HepG2 (cell line): Measurements from ENCODE around the gene LRRC42.

Experiments used
- ETV5 ChIP-seq: IDR thresholded peaks from 2 replicates; pipeline ENCODE4 v1.6.1; 2018; ENCODE audit warnings: missing biosample characterization, missing genetic modification reagents, inconsistent platforms, borderline replicate concordance
- NKX3-1 ChIP-seq: sonication (generic); formaldehyde crosslinking; IDR thresholded peaks from 2 replicates; pipeline ENCODE4 v1.5.0; 2020; ENCODE audit warnings: missing genetic modification reagents
- NR1H2 ChIP-seq: sonication (generic); formaldehyde crosslinking; IDR thresholded peaks from 2 replicates; pipeline ENCODE4 v1.8.1; 2022; ENCODE audit warnings: low read depth, missing genetic modification reagents, borderline replicate concordance
- STAT5B ChIP-seq: sonication (generic); formaldehyde crosslinking; IDR thresholded peaks from 2 replicates; pipeline ENCODE4 v1.4.0; 2020; ENCODE audit warnings: missing genetic modification reagents
- TGIF2 ChIP-seq: IDR thresholded peaks from 2 replicates; pipeline ENCODE4 v1.6.1; 2016; ENCODE audit warnings: control low read depth, missing compliant biosample characterization
- ZKSCAN1 ChIP-seq: fragments of 150-350 bp; IDR thresholded peaks from 2 replicates; pipeline ENCODE4 v1.6.1; 2014; ENCODE audit warnings: low read length
- ZNF292 ChIP-seq: sonication (generic); formaldehyde crosslinking; IDR thresholded peaks from 2 replicates; pipeline ENCODE4 v1.8.1; 2022; ENCODE audit warnings: mild to moderate bottlenecking, low read depth, missing genetic modification reagents, borderline replicate concordance
- ZNF788 ChIP-seq: sonication (generic); formaldehyde crosslinking; IDR thresholded peaks from 2 replicates; pipeline ENCODE4 v1.5.0; 2020; ENCODE audit warnings: mild to moderate bottlenecking, missing genetic modification reagents, borderline replicate concordance
- TF ChIP-seq, protein P1 (sequence below): sonication (generic); formaldehyde crosslinking; IDR thresholded peaks from 2 replicates; pipeline ENCODE4 v1.5.0; 2020; ENCODE audit warnings: mild to moderate bottlenecking, missing genetic modification reagents, moderate library complexity
- TF ChIP-seq, protein P2 (sequence below): sonication (generic); formaldehyde crosslinking; IDR thresholded peaks from 2 replicates; pipeline ENCODE4 v1.4.0; 2020; ENCODE audit warnings: missing genetic modification reagents, borderline replicate concordance

DNA sequence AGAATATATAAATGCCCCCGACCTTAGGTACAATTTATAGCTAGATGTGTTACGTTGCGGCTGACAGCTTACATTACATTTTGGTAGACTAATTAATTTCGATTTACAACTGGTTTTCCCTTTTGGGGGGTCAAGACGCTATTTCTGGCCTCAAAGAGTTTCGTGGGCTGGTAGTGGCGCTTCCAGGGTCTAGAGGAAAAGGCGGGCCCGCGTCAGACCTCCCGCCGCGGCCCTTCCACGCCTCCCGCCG, 1.0 kb upstream of the LRRC42 start:
- no peak for TF ChIP-seq NR1H2 (CRISPR knock-in tag)
- TF ChIP-seq ZKSCAN1 = no peak
- TF ChIP-seq NKX3-1 (CRISPR knock-in tag) = no peak
- TF ChIP-seq ZNF292 (CRISPR knock-in tag) = no peak
- TF ChIP-seq ETV5 (CRISPR knock-in tag) = no peak
- TF ChIP-seq, protein P1, sequence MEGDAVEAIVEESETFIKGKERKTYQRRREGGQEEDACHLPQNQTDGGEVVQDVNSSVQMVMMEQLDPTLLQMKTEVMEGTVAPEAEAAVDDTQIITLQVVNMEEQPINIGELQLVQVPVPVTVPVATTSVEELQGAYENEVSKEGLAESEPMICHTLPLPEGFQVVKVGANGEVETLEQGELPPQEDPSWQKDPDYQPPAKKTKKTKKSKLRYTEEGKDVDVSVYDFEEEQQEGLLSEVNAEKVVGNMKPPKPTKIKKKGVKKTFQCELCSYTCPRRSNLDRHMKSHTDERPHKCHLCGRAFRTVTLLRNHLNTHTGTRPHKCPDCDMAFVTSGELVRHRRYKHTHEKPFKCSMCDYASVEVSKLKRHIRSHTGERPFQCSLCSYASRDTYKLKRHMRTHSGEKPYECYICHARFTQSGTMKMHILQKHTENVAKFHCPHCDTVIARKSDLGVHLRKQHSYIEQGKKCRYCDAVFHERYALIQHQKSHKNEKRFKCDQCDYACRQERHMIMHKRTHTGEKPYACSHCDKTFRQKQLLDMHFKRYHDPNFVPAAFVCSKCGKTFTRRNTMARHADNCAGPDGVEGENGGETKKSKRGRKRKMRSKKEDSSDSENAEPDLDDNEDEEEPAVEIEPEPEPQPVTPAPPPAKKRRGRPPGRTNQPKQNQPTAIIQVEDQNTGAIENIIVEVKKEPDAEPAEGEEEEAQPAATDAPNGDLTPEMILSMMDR = no peak
- TF ChIP-seq, protein P2, sequence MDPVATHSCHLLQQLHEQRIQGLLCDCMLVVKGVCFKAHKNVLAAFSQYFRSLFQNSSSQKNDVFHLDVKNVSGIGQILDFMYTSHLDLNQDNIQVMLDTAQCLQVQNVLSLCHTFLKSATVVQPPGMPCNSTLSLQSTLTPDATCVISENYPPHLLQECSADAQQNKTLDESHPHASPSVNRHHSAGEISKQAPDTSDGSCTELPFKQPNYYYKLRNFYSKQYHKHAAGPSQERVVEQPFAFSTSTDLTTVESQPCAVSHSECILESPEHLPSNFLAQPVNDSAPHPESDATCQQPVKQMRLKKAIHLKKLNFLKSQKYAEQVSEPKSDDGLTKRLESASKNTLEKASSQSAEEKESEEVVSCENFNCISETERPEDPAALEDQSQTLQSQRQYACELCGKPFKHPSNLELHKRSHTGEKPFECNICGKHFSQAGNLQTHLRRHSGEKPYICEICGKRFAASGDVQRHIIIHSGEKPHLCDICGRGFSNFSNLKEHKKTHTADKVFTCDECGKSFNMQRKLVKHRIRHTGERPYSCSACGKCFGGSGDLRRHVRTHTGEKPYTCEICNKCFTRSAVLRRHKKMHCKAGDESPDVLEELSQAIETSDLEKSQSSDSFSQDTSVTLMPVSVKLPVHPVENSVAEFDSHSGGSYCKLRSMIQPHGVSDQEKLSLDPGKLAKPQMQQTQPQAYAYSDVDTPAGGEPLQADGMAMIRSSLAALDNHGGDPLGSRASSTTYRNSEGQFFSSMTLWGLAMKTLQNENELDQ = no peak
- TF ChIP-seq ZNF788 (CRISPR knock-in tag) = no peak
- TF ChIP-seq STAT5B = no peak
- TF ChIP-seq TGIF2 (CRISPR knock-in tag) = no peak
